HepG2 (cell line): ENCODE results near the gene U2AF1. TPM values are rescaled to one million over a fixed set of nuclear protein-coding genes. Genes with fewer than 3 reads are reported as not detected.
"Not testable (repeated sequence)": the region's sequence is repeated elsewhere in the genome, so short reads cannot be mapped to it uniquely, and the experiment has no call there.

Experiments
- ATAC-seq: fragments of 200-7000 bp; cut with Tn5 transposase; 3 replicates; pipeline ENCODE4 v1.9.1; 2020; ENCODE audit warnings: mild to moderate bottlenecking, moderate library complexity
- BruUV-seq: library from RNA; stranded (reverse); fragments of 400-500 nt; replicated peaks from 2 replicates; lab custom pipeline; 2021; lab: Mats Ljungman, UMichigan
- CTCF ChIA-PET: fragments of 300-600 bp; formaldehyde crosslinking; extraction: SDS; loops from one replicate; lab custom pipeline; 2021; ENCODE audit warnings: low total read pairs, inconsistent platforms, low intra/inter-chr PET ratio; lab: Yijun Ruan, JAX
- POLR2A ChIA-PET: fragments of 350-600 bp; sonication (Branson Sonifier 250); formaldehyde crosslinking; loops from one replicate; lab custom pipeline; 2020; ENCODE audit warnings: antibody characterized with exemption, inconsistent platforms; lab: Yijun Ruan, JAX
- DNase-seq: peaks from one replicate; pipeline ENCODE4 v3.0.0-alpha.2; 2015; ENCODE audit warnings: low spot score
- FAIRE-seq: peaks from 3 replicates; lab custom pipeline; 2011; peaks lifted over from hg19 to GRCh38; lab: Jason Lieb, UNC
- H2AFZ ChIP-seq: one replicate; pipeline ENCODE4 v1.6.1; 2011; ENCODE audit warnings: low read length, inconsistent platforms
- H3K27ac ChIP-seq: fragments of 300-600 bp; 3 replicates; pipeline ENCODE4 v1.8.0; 2011; ENCODE audit warnings: mixed run types, mild to moderate bottlenecking, mixed read lengths, low read length, inconsistent platforms; ENCODE audit not compliant: insufficient read depth; ENCODE audit errors: extremely low read length
- H3K27me3 ChIP-seq, 2 experiments: fragments of 200-600 bp in 1 of 2; 2 replicates in 1 of 2; 3 replicates in 1 of 2; pipeline versions ENCODE4 v1.6.0 to v1.8.0; 2011; ENCODE audit warnings: low read length in 2 of 2, mild to moderate bottlenecking in 2 of 2, moderate library complexity in 2 of 2, inconsistent platforms in 1 of 2; ENCODE audit not compliant: insufficient read depth in 2 of 2, control insufficient read depth in 1 of 2
- H3K36me3 ChIP-seq, 2 experiments: fragments of 200-600 bp in 1 of 2; replicated peaks in 1 of 2; 2 replicates in 1 of 2; 3 replicates in 1 of 2; pipeline versions ENCODE4 v1.5.1 to v1.8.0; 2011; ENCODE audit warnings: low read length in 2 of 2, inconsistent platforms in 1 of 2; ENCODE audit not compliant: insufficient read depth in 2 of 2, control insufficient read depth in 1 of 2
- H3K4me1 ChIP-seq: 2 replicates; pipeline ENCODE4 v1.5.1; 2012; ENCODE audit warnings: low read length, inconsistent platforms; ENCODE audit not compliant: insufficient read depth
- H3K4me2 ChIP-seq: 2 replicates; pipeline ENCODE4 v1.6.0; 2011; ENCODE audit warnings: low read depth, low read length, inconsistent platforms
- H3K4me3 ChIP-seq, 3 experiments: fragments of 200-600 bp in 1 of 3; sonication (generic), shearing (Covaris generic) in 1 of 3; replicated peaks in 1 of 3; 2 replicates each; pipeline ENCODE4 v1.5.1; 2011 to 2016; ENCODE audit warnings: low read length in 3 of 3, inconsistent platforms in 2 of 3, low read depth in 2 of 3, mild to moderate bottlenecking in 2 of 3, control low read depth in 1 of 3, mixed read lengths in 1 of 3; ENCODE audit not compliant: insufficient read depth in 1 of 3
- H3K79me2 ChIP-seq: one replicate; pipeline ENCODE4 v1.6.1; 2011; ENCODE audit warnings: low read length, inconsistent platforms; ENCODE audit not compliant: insufficient read depth
- H3K9ac ChIP-seq: 2 replicates; pipeline ENCODE4 v1.6.0; 2011; ENCODE audit warnings: mild to moderate bottlenecking, low read depth, low read length, inconsistent platforms; ENCODE audit not compliant: insufficient read depth
- H3K9me3 ChIP-seq: 2 replicates; pipeline ENCODE4 v1.5.1; 2012; ENCODE audit warnings: mild to moderate bottlenecking, low read length
- H4K20me1 ChIP-seq: 2 replicates; pipeline ENCODE4 v1.6.0; 2011; ENCODE audit warnings: inconsistent platforms, mild to moderate bottlenecking, low read length, moderate library complexity; ENCODE audit not compliant: insufficient read depth
- WGBS: methylation state at CpG from one replicate; pipeline ENCODE4 v1.1.6; 2017; ENCODE audit warnings: low lambda C conversion rate; 5-methylcytosine and 5-hydroxymethylcytosine counted together
- in situ Hi-C: cut with HindIII; loops from 2 replicates; pipeline ENCODE4 v1.10.0; 2017; ENCODE audit warnings: low pct_unique_long_range_greater_than_20kb; ENCODE audit not compliant: extremely low pct_ligation_motif_present
- intact Hi-C: fragments of 100-400 bp; cut with micrococcal nuclease; formaldehyde crosslinking; loops from one replicate; pipeline ENCODE4 v1.10.0; 2022; ENCODE audit not compliant: unreplicated experiment
- polyA plus RNA-seq, 8 experiments: library from polyadenylated mRNA; depleted of rRNA in 3 of 8; stranded (reverse) in 7 of 8; unstranded in 1 of 8; fragments of >200 nt; fragmentation: Illumina TruSeq in 4 of 8; extraction: Trizol in 4 of 8; gene quantifications; 2 replicates each; pipeline versions ENCODE4 v1.2.1 to v1.2.3, GENCODE V29; 2011 to 2016; ENCODE audit warnings: low read depth in 4 of 8, missing spikeins in 1 of 8, mixed read lengths in 1 of 8; ENCODE audit not compliant: insufficient read depth in 1 of 8
- total RNA-seq, 5 experiments: library from RNA; depleted of rRNA; stranded (reverse); fragments of >200 nt; fragmentation: Illumina TruSeq; extraction: Trizol; gene quantifications; 2 replicates each; pipeline ENCODE4 v1.2.3, GENCODE V29; 2016; ENCODE audit warnings: low read depth in 1 of 5

The U2AF1 gene
- total and polyA plus RNA-seq, 2 of the 13 experiments (the other 11 are each of a cell fraction or from before 2014, with no cell fraction given) = 21.2 to 26.8 TPM

GRCh38 chr21:43089463-43089862 lies 17.9 kb downstream of the U2AF1 start:
- H3K4me1 ChIP-seq, DNase-seq, FAIRE-seq, H3K27ac ChIP-seq, H3K79me2 ChIP-seq, H4K20me1 ChIP-seq, POLR2A ChIA-PET, CTCF ChIA-PET, H3K36me3 ChIP-seq, H3K4me3 ChIP-seq, H2AFZ ChIP-seq, H3K4me2 ChIP-seq, H3K27me3 ChIP-seq, in situ Hi-C loops, H3K9ac ChIP-seq, intact Hi-C loops, H3K9me3 ChIP-seq: not testable (repeated sequence)
- no CpG with 5 or more reads among the region's 17 CpGs for WGBS
- peak; percentile 67 for ATAC-seq
- BruUV-seq = TSS peak; percentile 49

DNA sequence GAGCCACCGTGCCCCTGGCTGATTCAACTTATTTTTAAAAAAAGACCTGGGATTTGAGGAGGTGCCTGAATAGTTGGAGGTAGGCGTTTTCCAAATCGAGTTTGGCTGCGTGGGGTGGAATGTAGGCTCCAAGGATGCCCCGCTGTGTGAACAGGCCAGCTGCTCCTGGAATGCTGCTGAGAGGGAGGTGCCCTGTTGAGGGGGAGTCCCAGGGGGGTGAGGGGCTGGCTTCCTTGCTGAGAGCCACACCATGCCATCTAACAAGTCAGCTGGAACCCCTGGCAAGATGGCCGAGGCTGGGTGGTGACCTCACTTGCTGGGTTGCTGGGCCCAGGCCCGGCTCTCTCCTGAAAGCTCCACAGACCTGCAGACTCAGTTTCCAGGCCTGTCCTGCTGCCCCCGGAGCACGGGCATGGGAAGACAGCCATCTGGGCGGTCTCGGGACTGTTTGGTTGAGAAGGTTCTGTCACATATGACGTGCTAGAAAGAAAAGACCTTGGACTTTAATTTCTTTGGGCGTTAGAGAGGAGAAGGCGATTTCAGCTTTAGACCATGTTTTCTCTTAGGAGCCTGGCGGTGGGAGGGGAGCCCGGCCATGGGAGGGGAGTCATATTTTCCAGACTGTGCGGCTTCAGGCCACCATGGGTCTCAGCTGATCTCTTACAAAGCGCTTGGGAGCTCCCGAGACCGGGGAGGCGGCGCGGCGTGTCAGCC lies 24.6 kb downstream of the U2AF1 start:
- intact Hi-C loops, H3K9me3 ChIP-seq: not testable (repeated sequence)
- no CpG with 5 or more reads among the region's 24 CpGs for WGBS

GRCh38 chr21:43076643-43077042 lies 30.7 kb downstream of the U2AF1 start:
- H3K4me2 ChIP-seq, H3K79me2 ChIP-seq, H3K9ac ChIP-seq, ATAC-seq, H3K4me1 ChIP-seq, intact Hi-C loops, in situ Hi-C loops, CTCF ChIA-PET, H3K36me3 ChIP-seq, H2AFZ ChIP-seq, FAIRE-seq, H3K27me3 ChIP-seq, H3K4me3 ChIP-seq, H3K27ac ChIP-seq, H4K20me1 ChIP-seq, H3K9me3 ChIP-seq, POLR2A ChIA-PET, BruUV-seq, DNase-seq: not testable (repeated sequence)
- 70% methylated on average over 2 of the region's 28 CpGs for WGBS

More for the DNA sequence above, 24.6 kb downstream of the U2AF1 start:
- H3K27me3 ChIP-seq, H3K27ac ChIP-seq, H3K4me3 ChIP-seq, POLR2A ChIA-PET, H3K4me1 ChIP-seq, in situ Hi-C loops, H2AFZ ChIP-seq, ATAC-seq, H3K9ac ChIP-seq, H3K79me2 ChIP-seq, H3K4me2 ChIP-seq, DNase-seq, H3K36me3 ChIP-seq, FAIRE-seq, BruUV-seq, H4K20me1 ChIP-seq, CTCF ChIA-PET: not testable (repeated sequence)

- H2AFZ ChIP-seq, intact Hi-C loops, H3K79me2 ChIP-seq, H3K4me1 ChIP-seq, H3K9me3 ChIP-seq, POLR2A ChIA-PET, DNase-seq, ATAC-seq, BruUV-seq, H4K20me1 ChIP-seq, H3K4me3 ChIP-seq, CTCF ChIA-PET, in situ Hi-C loops, H3K4me2 ChIP-seq, H3K36me3 ChIP-seq, FAIRE-seq, H3K27ac ChIP-seq, H3K9ac ChIP-seq, H3K27me3 ChIP-seq: not testable (repeated sequence)
- WGBS = no CpG with 5 or more reads among the region's 77 CpGs
Observed at GRCh38 chr21:43076023-43076637, 31.2 kb downstream of the U2AF1 start.
